ENCODE measurements around the gene GJD3.

GRCh38 chr17:40349477-40349894 is 15.1 kb downstream of the GJD3 start:
- TF ChIP-seq CTCF (IDR thresholded peaks at IDR 0.05), result no peak
- TF ChIP-seq EZH2 (IDR thresholded peaks at IDR 0.05), result no peak
- TF ChIP-seq EZH2phosphoT487 (IDR thresholded peaks at IDR 0.05), result no peak

All from neural progenitor cell (in vitro differentiated cells).